Neural progenitor cell (in vitro differentiated cells): ENCODE data around the gene XPNPEP1. TPM values are rescaled to one million over a fixed set of nuclear protein-coding genes. Genes with fewer than 3 reads are reported as not detected.

ENCODE experiments used
- DNase-seq: peaks from one replicate; pipeline ENCODE4 v3.0.0-alpha.2; 2016; ENCODE audit warnings: low spot score
- H2AFZ ChIP-seq: fragments of 200-600 bp; sonication (generic); replicated peaks from 2 replicates; pipeline ENCODE4 v1.6.1; 2016; ENCODE audit warnings: antibody characterized with exemption
- H3F3A ChIP-seq: fragments of 200-600 bp; sonication (generic); 2 replicates; pipeline ENCODE4 v1.6.1; 2016; ENCODE audit warnings: antibody characterized with exemption, low read depth
- H3K27ac ChIP-seq: fragments of 200-600 bp; sonication (generic); 2 replicates; pipeline ENCODE4 v1.5.1; 2016; ENCODE audit warnings: mild to moderate bottlenecking
- H3K27me3 ChIP-seq: fragments of 200-600 bp; sonication (generic); 2 replicates; pipeline ENCODE4 v1.6.1; 2016; ENCODE audit warnings: mild to moderate bottlenecking, moderate library complexity
- H3K36me3 ChIP-seq: fragments of 200-600 bp; sonication (generic); 2 replicates; pipeline ENCODE4 v1.5.1; 2016
- H3K4me1 ChIP-seq: fragments of 200-600 bp; sonication (generic); 2 replicates; pipeline ENCODE4 v1.6.1; 2016; ENCODE audit warnings: mixed run types
- H3K4me2 ChIP-seq: fragments of 200-600 bp; sonication (generic); 2 replicates; pipeline ENCODE4 v1.6.1; 2016
- H3K4me3 ChIP-seq: fragments of 200-600 bp; sonication (generic); 2 replicates; pipeline ENCODE4 v1.5.1; 2016
- H3K79me2 ChIP-seq: fragments of 200-600 bp; sonication (generic); 2 replicates; pipeline ENCODE4 v1.6.1; 2016; ENCODE audit warnings: low read depth
- H3K9ac ChIP-seq: fragments of 200-600 bp; sonication (generic); 2 replicates; pipeline ENCODE4 v1.6.1; 2016
- H3K9me3 ChIP-seq: fragments of 200-600 bp; sonication (generic); 2 replicates; pipeline ENCODE4 v1.5.1; 2016; ENCODE audit warnings: low read depth
- H4K20me1 ChIP-seq: fragments of 200-600 bp; sonication (generic); 2 replicates; pipeline ENCODE4 v1.6.1; 2016; ENCODE audit warnings: low read depth
- H3K27ac Mint-ChIP-seq: 3 replicates; pipeline ENCODE4 v1.8.0; 2021; ENCODE audit warnings: mixed read lengths
- H3K27me3 Mint-ChIP-seq: 2 replicates; pipeline ENCODE4 v1.8.0; 2022; ENCODE audit warnings: low read depth, mild to moderate bottlenecking, inconsistent platforms, moderate library complexity, mixed read lengths; ENCODE audit not compliant: insufficient read depth
- H3K36me3 Mint-ChIP-seq: 3 replicates; pipeline ENCODE4 v1.8.0; 2021; ENCODE audit warnings: mixed read lengths
- H3K4me1 Mint-ChIP-seq: 3 replicates; pipeline ENCODE4 v1.8.0; 2021; ENCODE audit warnings: mixed read lengths
- H3K4me3 Mint-ChIP-seq: 3 replicates; pipeline ENCODE4 v1.8.0; 2021; ENCODE audit warnings: mild to moderate bottlenecking, moderate library complexity, mixed read lengths
- H3K9me3 Mint-ChIP-seq: 3 replicates; pipeline ENCODE4 v1.8.0; 2020; ENCODE audit warnings: mixed read lengths
- EZH2 ChIP-seq: fragments of 200-600 bp; sonication (generic); IDR thresholded peaks from 2 replicates; pipeline ENCODE4 v1.6.1; 2017; ENCODE audit warnings: antibody characterized with exemption, mild to moderate bottlenecking, moderate library complexity
- EZH2phosphoT487 ChIP-seq: fragments of 200-600 bp; sonication (generic); IDR thresholded peaks from 2 replicates; pipeline ENCODE4 v1.6.1; 2017; ENCODE audit warnings: antibody characterized with exemption
- total RNA-seq: library from RNA; depleted of rRNA; stranded (reverse); fragments of >200 nt; gene quantifications from 2 replicates; pipeline ENCODE4 v1.2.3, GENCODE V29; 2015; ENCODE audit warnings: low replicate concordance
- TF ChIP-seq, protein P1 (sequence below): fragments of 200-600 bp; sonication (generic); IDR thresholded peaks from 2 replicates; pipeline ENCODE4 v1.5.1; 2017; ENCODE audit warnings: antibody characterized with exemption, mild to moderate bottlenecking

XPNPEP1 gene
- total RNA-seq, 1 donor from 2014 or later: 113 TPM

DNA sequence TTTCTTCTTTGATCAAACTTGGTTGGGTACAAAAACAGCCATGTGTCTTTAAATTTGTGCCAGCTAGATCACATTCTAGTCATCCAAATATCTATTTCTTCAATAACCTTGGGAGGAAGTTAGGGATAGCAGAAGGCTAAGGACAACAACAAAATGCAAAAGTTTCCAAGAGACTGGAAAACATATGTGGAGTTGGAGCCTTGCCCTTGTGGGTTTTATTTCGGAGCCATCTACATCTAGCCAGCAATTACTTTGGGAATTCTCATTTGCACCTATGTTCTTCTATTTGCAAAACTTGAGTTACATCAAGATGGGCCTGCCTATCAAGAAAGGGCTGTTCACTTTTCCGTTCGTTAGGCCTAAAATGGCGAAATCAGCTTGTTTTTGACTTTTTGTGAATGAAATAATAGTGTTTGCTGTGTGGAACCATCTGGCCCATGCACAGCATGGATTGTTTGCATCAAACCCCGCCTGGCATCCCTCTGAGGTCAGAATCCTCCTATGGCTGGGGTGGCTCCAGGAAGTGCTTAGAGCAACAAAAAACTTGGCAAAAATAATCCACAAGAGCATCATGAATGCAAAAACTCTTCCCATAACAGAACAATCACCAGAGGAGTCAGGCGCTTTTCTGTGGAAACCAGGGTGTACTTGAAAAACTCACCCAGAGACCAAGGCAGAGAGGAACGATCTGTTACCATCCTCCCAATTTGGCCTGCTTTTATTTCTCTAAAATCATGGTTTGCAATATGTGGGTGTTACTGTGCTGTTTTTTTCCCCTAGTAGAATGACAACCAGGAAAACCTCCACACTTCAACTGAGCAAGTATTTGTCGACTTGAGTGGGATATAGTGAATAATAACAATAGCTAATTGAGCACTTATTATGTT lies 36.2 kb upstream of the XPNPEP1 start:
- no peak overlapping the region for H2AFZ ChIP-seq

DNA sequence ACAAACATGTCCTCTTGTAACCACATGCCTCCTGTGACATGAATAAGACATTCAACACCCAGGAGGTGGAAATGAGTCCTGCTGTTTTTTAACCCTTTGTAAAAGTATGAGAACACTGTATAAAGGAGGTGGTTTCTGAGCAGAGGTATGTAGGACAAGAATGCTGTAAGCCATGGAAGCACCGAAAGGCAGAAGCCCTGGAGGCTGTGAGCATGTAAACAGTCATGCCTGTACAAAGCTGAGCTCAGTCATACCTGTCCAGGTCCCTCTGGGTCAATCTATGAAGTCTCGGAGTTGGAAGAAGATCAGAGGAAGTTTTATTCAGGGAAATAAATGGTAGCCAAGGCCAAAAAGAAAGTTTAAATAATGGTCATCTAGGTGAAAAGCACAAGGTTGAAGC lies 34.7 kb upstream of the XPNPEP1 start:
- no peak overlapping the region for H3K27ac Mint-ChIP-seq
- TF ChIP-seq EZH2phosphoT487: no peak

More for the DNA sequence above, 36.2 kb upstream of the XPNPEP1 start:
- Mint-ChIP-seq H3K9me3 (no peaks in the 10 kb centered on the region), H3K27ac (peak overlapping the region; percentile 61), H3K36me3 (no peaks in the 10 kb centered on the region), H3K4me1 (peaks cover 50% of the 10 kb centered on the region), H3K27me3 (peaks cover 10% of the 10 kb centered on the region), H3K4me3 (no peak overlapping the region)
- Histone ChIP-seq H3K9me3 (no peaks in the 10 kb centered on the region), H3K36me3 (no peaks in the 10 kb centered on the region), H3K4me2 (no peak overlapping the region), H3F3A (no peaks in the 10 kb centered on the region), H3K27ac (no peak overlapping the region), H3K79me2 (no peaks in the 10 kb centered on the region), H3K4me1 (peaks cover 21% of the 10 kb centered on the region), H3K4me3 (no peak overlapping the region), H3K9ac (no peak overlapping the region), H3K27me3 (no peaks in the 10 kb centered on the region), H4K20me1 (no peaks in the 10 kb centered on the region)
- TF ChIP-seq EZH2: no peak
- TF ChIP-seq, protein P1, sequence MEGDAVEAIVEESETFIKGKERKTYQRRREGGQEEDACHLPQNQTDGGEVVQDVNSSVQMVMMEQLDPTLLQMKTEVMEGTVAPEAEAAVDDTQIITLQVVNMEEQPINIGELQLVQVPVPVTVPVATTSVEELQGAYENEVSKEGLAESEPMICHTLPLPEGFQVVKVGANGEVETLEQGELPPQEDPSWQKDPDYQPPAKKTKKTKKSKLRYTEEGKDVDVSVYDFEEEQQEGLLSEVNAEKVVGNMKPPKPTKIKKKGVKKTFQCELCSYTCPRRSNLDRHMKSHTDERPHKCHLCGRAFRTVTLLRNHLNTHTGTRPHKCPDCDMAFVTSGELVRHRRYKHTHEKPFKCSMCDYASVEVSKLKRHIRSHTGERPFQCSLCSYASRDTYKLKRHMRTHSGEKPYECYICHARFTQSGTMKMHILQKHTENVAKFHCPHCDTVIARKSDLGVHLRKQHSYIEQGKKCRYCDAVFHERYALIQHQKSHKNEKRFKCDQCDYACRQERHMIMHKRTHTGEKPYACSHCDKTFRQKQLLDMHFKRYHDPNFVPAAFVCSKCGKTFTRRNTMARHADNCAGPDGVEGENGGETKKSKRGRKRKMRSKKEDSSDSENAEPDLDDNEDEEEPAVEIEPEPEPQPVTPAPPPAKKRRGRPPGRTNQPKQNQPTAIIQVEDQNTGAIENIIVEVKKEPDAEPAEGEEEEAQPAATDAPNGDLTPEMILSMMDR: no peak
- TF ChIP-seq EZH2phosphoT487: no peak
- DNase-seq: no peak

DNA sequence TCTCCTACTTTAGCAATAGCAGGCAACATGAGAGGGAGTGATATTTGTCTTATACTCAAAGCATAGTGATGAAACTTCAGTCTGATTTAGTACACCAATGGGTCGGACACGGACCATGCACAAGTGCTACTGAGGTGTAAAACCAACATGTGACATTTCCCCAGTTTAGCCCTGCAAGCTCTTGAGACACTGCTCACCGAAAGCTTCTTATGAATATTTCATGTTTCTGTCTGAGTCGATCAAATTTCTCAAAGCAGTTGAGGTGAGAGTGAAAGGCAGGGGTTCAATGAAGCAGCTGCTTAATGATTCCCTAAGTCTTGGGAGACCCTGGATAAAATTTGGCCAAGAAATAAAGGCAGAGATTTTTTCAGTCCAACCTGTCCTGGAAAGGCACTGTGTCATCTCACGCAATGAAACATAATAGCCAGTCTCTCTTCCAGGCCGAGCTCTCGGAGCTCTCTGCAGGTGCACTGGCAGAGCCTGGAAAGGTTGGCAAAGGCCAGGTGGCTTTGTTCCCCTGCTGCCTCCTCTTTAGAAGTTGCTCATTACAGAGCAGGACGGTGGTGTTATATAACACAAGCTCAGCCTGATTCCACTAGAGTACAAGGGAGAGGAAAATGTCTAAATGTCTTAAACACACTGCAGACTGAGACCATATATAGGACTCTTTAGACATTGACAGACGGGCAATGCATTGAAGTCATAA lies 33.9 kb upstream of the XPNPEP1 start:
- peaks cover 2% of the 10 kb centered on the region for H3K27me3 Mint-ChIP-seq
- no peak overlapping the region for H3K27ac Mint-ChIP-seq
- Histone ChIP-seq H3K9me3 (no peaks in the 10 kb centered on the region), H3K79me2 (no peaks in the 10 kb centered on the region), H3K36me3 (no peaks in the 10 kb centered on the region), H3K4me1 (peaks cover 17% of the 10 kb centered on the region), H3K27ac (no peak overlapping the region), H3F3A (no peaks in the 10 kb centered on the region), H3K9ac (no peak overlapping the region), H3K27me3 (no peaks in the 10 kb centered on the region), H2AFZ (peak overlapping the region; percentile 5), H4K20me1 (no peaks in the 10 kb centered on the region), H3K4me3 (no peak overlapping the region), H3K4me2 (no peak overlapping the region)
- TF ChIP-seq EZH2 (no peak), EZH2phosphoT487 (no peak)
- TF ChIP-seq, protein P1: no peak
- H3K9me3 Mint-ChIP-seq: no peaks in the 10 kb centered on the region
- DNase-seq: no peak
- peaks cover 40% of the 10 kb centered on the region for H3K4me1 Mint-ChIP-seq
- H3K4me3 Mint-ChIP-seq: no peak overlapping the region
- H3K36me3 Mint-ChIP-seq: no peaks in the 10 kb centered on the region

More for the DNA sequence above, 34.7 kb upstream of the XPNPEP1 start:
- no peak overlapping the region for H3K4me3 Mint-ChIP-seq
- Histone ChIP-seq H3F3A (no peaks in the 10 kb centered on the region), H3K4me3 (no peak overlapping the region), H3K36me3 (no peaks in the 10 kb centered on the region), H3K9ac (no peak overlapping the region), H3K4me1 (peaks cover 21% of the 10 kb centered on the region), H3K27ac (no peak overlapping the region), H3K27me3 (no peaks in the 10 kb centered on the region), H4K20me1 (no peaks in the 10 kb centered on the region), H2AFZ (no peak overlapping the region), H3K79me2 (no peaks in the 10 kb centered on the region), H3K9me3 (no peaks in the 10 kb centered on the region), H3K4me2 (no peak overlapping the region)
- DNase-seq: no peak
- peaks cover 45% of the 10 kb centered on the region for H3K4me1 Mint-ChIP-seq
- no peaks in the 10 kb centered on the region for H3K36me3 Mint-ChIP-seq
- H3K9me3 Mint-ChIP-seq: no peaks in the 10 kb centered on the region
- H3K27me3 Mint-ChIP-seq: peaks cover 5% of the 10 kb centered on the region
